Left renal pelvis (tissue), 4 donors: ENCODE data around the gene NTM. TPM values are rescaled to one million over a fixed set of nuclear protein-coding genes. Genes with fewer than 3 reads are reported as not detected.
"Not testable (repeated sequence)": the region's sequence is repeated elsewhere in the genome, so short reads cannot be mapped to it uniquely, and the experiment has no call there.

Experiments
- DNase-seq, 4 donors: peaks; one replicate each; pipeline ENCODE4 v3.0.0-alpha.2; 2013; ENCODE audit warnings: low read depth in 4 of 4, low spot score in 3 of 4
- polyA plus RNA-seq, 4 donors: library from polyadenylated mRNA; unstranded; fragments of 120-200 nt; gene quantifications; one replicate each; pipeline ENCODE4 v1.2.1, GENCODE V29; 2013; ENCODE audit not compliant: insufficient read length in 4 of 4

Gene NTM
- polyA plus RNA-seq, 4 donors: 41.2 to 80.3 (median 50.2) TPM

- DNase-seq: no peak
These were observed 117.8 kb downstream of the NTM start for GRCh38 chr11:131488238-131488637.

- DNase-seq: no peak
These were observed 121.1 kb downstream of the NTM start for GRCh38 chr11:131491503-131491902.

GRCh38 chr11:131495423-131495822 lies 125.0 kb downstream of the NTM start:
- DNase-seq: no peak

- not testable (repeated sequence) for DNase-seq
These were observed 127.3 kb downstream of the NTM start for GRCh38 chr11:131497686-131498085.

- DNase-seq: no peak
These were observed 128.3 kb downstream of the NTM start for GRCh38 chr11:131498631-131499160.

- no peak for DNase-seq
These were observed 128.8 kb downstream of the NTM start for GRCh38 chr11:131499199-131499598.

GRCh38 chr11:131503017-131503416 lies 132.6 kb downstream of the NTM start:
- DNase-seq: no peak

GRCh38 chr11:131504199-131504949 lies 134.0 kb downstream of the NTM start:
- no peak for DNase-seq

- no peak for DNase-seq
These were observed 135.9 kb downstream of the NTM start for GRCh38 chr11:131506348-131506747.

- no peak for DNase-seq
These were observed 140.2 kb downstream of the NTM start for GRCh38 chr11:131510662-131511061.

GRCh38 chr11:131511794-131512193 lies 141.4 kb downstream of the NTM start:
- DNase-seq: no peak

- DNase-seq: no peak
These were observed 141.8 kb downstream of the NTM start for GRCh38 chr11:131512228-131512627.

- DNase-seq: no peak
These were observed 143.6 kb downstream of the NTM start for GRCh38 chr11:131514062-131514461.

- DNase-seq: no peak
These were observed 148.0 kb downstream of the NTM start for GRCh38 chr11:131518305-131518838.

- no peak for DNase-seq
These were observed 152.4 kb downstream of the NTM start for GRCh38 chr11:131522851-131523250.

GRCh38 chr11:131530407-131530806 lies 160.0 kb downstream of the NTM start:
- DNase-seq: no peak

GRCh38 chr11:131533149-131533548 lies 162.7 kb downstream of the NTM start:
- DNase-seq: no peak

GRCh38 chr11:131533998-131534397 lies 163.6 kb downstream of the NTM start:
- no peak for DNase-seq

- no peak for DNase-seq
These were observed 164.2 kb downstream of the NTM start for GRCh38 chr11:131534611-131535010.

- DNase-seq: no peak
These were observed 165.7 kb downstream of the NTM start for GRCh38 chr11:131536159-131536558.

- DNase-seq: no peak
These were observed 166.8 kb downstream of the NTM start for GRCh38 chr11:131537196-131537595.

GRCh38 chr11:131537748-131538147 lies 167.3 kb downstream of the NTM start:
- no peak for DNase-seq
